ENCODE results near the gene CCKAR.

- TF ChIP-seq EZH2 (IDR thresholded peaks at IDR 0.05; ENCODE audit: low read length) (no peak), CTCF (optimal IDR thresholded peaks at IDR 0.05 in 1 of 3, IDR thresholded peaks at IDR 0.05 in 1 of 3, conservative IDR thresholded peaks at IDR 0.05 in 1 of 3; ENCODE audit: extremely low read depth in 1 of 3, insufficient read depth in 2 of 3, low read length in 3 of 3) (no peak)
Measured at GRCh38 chr4:26471890-26472289, 18.4 kb downstream of the CCKAR start.
